Suprapubic skin (tissue), 4 donors: ENCODE results near the gene GDPD5.

Experiments
- CTCF ChIP-seq, 2 donors: fragments of 200-600 bp in 1 of 2; fragments of 450-650 bp in 1 of 2; sonication (generic) in 1 of 2; IDR thresholded peaks; one replicate each; pipeline ENCODE4 v1.5.1; 2016 to 2019; ENCODE audit warnings: antibody characterized with exemption in 2 of 2, mild to moderate bottlenecking in 1 of 2, moderate library complexity in 1 of 2
- EP300 ChIP-seq: sonication (generic); formaldehyde crosslinking; IDR thresholded peaks from one replicate; pipeline ENCODE4 v1.6.1; 2017; ENCODE audit warnings: antibody characterized with exemption
- POLR2AphosphoS5 ChIP-seq, 3 donors: sonication (generic); formaldehyde crosslinking; IDR thresholded peaks; one replicate each; pipeline ENCODE4 v1.6.1; 2017; ENCODE audit warnings: antibody characterized with exemption in 3 of 3

- TF ChIP-seq CTCF (IDR thresholded peaks at IDR 0.05) (no peak), POLR2AphosphoS5 (IDR thresholded peaks at IDR 0.05) (no peak), EP300 (no peak)
Observed at GRCh38 chr11:75432911-75433321, 92.8 kb downstream of the GDPD5 start, which contains the start of gene KLHL35.
